ENCODE data around the gene TAB3. TPM values are rescaled to one million over a fixed set of nuclear protein-coding genes. Genes with fewer than 3 reads are reported as not detected.

Gene TAB3
- total and polyA plus RNA-seq, 7 donors, result 6.7 to 31.6 (median 17.4) TPM

DNA sequence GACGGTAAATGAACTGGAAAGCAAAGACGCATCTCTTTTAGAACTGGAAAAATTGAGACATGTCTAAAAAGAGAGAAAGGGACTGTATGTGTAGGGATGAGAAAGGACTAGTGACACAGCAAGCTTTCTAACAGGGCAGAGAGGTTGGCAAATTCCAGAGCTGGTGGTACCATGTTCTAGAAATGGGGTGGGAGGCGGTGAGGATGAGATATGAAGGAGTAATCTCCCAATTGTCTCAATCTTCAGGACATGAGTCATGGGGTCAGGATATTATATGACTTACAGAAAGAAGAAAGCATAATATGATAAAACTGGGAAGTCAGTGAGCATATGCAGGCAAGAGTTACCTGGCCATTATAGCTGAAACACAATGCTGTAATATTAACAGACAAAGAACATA lies 14.2 kb downstream of the TAB3 start:
- H3K4me1 ChIP-seq, result no peaks in the 10 kb centered on the region
- peaks cover 0 to 3% (median 0%) of the 10 kb centered on the region in 4 donors for H3K36me3 ChIP-seq
- TF ChIP-seq POLR2AphosphoS5 (IDR thresholded peaks at IDR 0.05) (no peak), CTCF (IDR thresholded peaks at IDR 0.05) (no peak), POLR2A (IDR thresholded peaks at IDR 0.05) (no peak)
- no peaks in the 10 kb centered on the region for H3K27me3 ChIP-seq
- no peaks in the 10 kb centered on the region for H3K9me3 ChIP-seq
- no peak for DNase-seq
- 95% methylated on average over 3 of the region's 3 CpGs for WGBS, 2 donors
- no peak overlapping the region for H3K4me3 ChIP-seq
- intact Hi-C loops (cut with DNase I), result no loop called here
- no peak overlapping the region for H3K27ac ChIP-seq

DNA sequence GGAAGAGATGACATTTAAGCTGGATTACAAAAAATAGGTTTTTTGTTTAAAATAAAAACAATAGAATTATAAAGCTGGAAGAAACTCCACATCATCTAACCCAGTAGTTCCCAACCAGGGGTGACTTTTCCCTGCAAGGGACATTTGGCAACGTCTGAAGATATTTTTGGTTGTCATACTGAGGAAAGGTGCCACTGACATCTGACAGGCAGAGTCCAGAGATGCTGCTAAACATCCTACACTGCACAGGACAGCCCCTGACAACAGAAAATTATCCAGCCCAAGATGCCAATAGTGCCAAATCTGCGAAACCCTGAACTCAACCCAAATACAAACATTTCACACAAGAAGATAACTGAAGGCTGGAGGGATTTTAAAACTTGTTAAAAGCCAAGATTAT lies 18.5 kb downstream of the TAB3 start:
- 87 to 89% methylated on average over 2 of the region's 2 CpGs for WGBS, 2 donors
- no peak overlapping the region for H3K4me3 ChIP-seq
- TF ChIP-seq POLR2A (IDR thresholded peaks at IDR 0.05) (no peak), CTCF (IDR thresholded peaks at IDR 0.05) (no peak), EP300 (IDR thresholded peaks at IDR 0.05) (no peak), POLR2AphosphoS5 (IDR thresholded peaks at IDR 0.05) (no peak)
- H3K36me3 ChIP-seq, result peaks cover 0 to 14% (median 0%) of the 10 kb centered on the region in 4 donors
- no peaks in the 10 kb centered on the region for H3K9me3 ChIP-seq
- intact Hi-C loops (cut with DNase I), result no loop called here
- H3K4me1 ChIP-seq, result no peaks in the 10 kb centered on the region
- DNase-seq, result no peak
- H3K27me3 ChIP-seq, result no peaks in the 10 kb centered on the region
- H3K27ac ChIP-seq, result no peak overlapping the region

DNA sequence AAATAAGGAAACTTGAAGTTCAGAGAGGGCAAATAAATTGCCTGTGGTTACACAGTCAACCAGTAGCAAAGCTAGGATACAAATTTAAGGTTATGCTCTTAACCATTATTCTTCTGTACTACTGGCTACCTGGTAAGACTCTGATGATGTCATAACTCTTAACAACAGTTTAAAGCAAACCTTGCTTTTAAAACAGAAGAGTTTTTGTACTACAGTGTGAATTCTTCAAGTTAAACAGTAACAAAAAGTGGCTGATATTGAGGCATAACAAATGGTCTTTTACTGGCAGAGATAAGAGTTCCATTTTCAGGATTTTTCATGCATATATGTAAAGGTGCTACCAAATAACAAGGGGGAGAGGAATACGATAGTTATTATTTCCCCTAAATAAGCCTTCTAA lies 23.4 kb downstream of the TAB3 start:
- Histone ChIP-seq H3K9me3 (no peaks in the 10 kb centered on the region), H3K4me3 (no peak overlapping the region), H3K27me3 (no peaks in the 10 kb centered on the region), H3K4me1 (no peaks in the 10 kb centered on the region), H3K27ac (no peak overlapping the region), H3K36me3 (peaks cover 0 to 11% (median 0%) of the 10 kb centered on the region in 4 donors)
- WGBS, 2 donors, result 46 to 74% methylated on average over 1 of the region's 1 CpG
- intact Hi-C loops (cut with DNase I), result no loop called here
- no peak for TF ChIP-seq POLR2A (IDR thresholded peaks at IDR 0.05)
- TF ChIP-seq POLR2AphosphoS5 (IDR thresholded peaks at IDR 0.05), result no peak
- TF ChIP-seq EP300 (IDR thresholded peaks at IDR 0.05), result no peak
- TF ChIP-seq CTCF (IDR thresholded peaks at IDR 0.05), result no peak
- DNase-seq, result no peak

DNA sequence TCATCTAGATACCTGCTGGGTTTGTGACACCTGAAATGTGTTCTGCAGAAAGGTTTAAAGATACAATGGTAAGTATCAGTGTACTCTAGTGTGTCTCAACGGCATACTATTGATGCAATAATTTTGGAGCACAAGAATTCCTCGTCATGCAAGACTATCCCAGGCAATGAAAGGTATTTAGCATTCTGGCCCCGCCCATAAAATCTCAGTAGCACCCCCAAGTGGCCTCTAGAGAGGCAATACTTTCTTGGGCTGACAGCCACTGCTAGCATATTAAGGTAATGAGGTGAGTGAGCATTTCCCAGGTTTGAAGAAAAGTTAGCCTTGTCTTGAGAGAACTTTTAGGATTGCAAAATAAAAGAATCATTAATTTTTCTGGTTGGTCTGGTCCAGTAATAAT lies 24.0 kb downstream of the TAB3 start:
- H3K27me3 ChIP-seq, result no peaks in the 10 kb centered on the region
- H3K36me3 ChIP-seq, result peaks cover 0 to 11% (median 0%) of the 10 kb centered on the region in 4 donors
- H3K27ac ChIP-seq, result peak overlapping the region in 1 of 4 donors; percentile 6
- TF ChIP-seq POLR2AphosphoS5 (IDR thresholded peaks at IDR 0.05) (no peak), POLR2A (IDR thresholded peaks at IDR 0.05) (no peak), EP300 (IDR thresholded peaks at IDR 0.05) (no peak), CTCF (IDR thresholded peaks at IDR 0.05) (no peak)
- no peaks in the 10 kb centered on the region for H3K4me1 ChIP-seq
- WGBS, 2 donors, result 63 to 74% methylated on average over 3 of the region's 3 CpGs
- H3K4me3 ChIP-seq, result no peak overlapping the region
- no peaks in the 10 kb centered on the region for H3K9me3 ChIP-seq
- no peak for DNase-seq
- intact Hi-C loops (cut with DNase I), result no loop called here

DNA sequence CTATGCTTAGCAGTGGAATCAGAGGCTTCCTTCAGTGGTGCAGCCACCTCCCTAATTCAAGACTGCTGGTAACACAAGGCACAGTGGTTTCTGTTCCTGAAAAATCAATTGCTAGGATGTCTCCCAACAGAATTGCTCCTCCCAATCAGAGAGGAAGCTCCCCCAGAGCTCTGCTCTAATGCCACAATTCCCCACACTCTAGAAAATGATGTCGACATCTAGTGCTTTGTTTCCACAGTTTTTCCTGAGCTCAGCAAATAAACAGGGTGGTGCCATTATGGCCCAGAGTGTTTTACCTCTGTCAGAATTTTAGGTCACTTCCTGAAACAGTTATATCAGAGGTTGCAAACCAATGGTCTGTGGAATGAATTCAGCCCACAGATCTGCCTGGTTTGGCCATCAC lies 24.7 kb downstream of the TAB3 start:
- no peak for DNase-seq
- intact Hi-C loops (cut with DNase I), result no loop called here
- WGBS, 2 donors, result 40 to 59% methylated on average over 1 of the region's 1 CpG
- no peak overlapping the region for H3K27ac ChIP-seq
- H3K9me3 ChIP-seq, result no peaks in the 10 kb centered on the region
- no peaks in the 10 kb centered on the region for H3K27me3 ChIP-seq
- no peaks in the 10 kb centered on the region for H3K4me1 ChIP-seq
- no peak for TF ChIP-seq POLR2AphosphoS5 (IDR thresholded peaks at IDR 0.05)
- no peak for TF ChIP-seq POLR2A (IDR thresholded peaks at IDR 0.05)
- TF ChIP-seq EP300 (IDR thresholded peaks at IDR 0.05), result no peak
- no peak for TF ChIP-seq CTCF (IDR thresholded peaks at IDR 0.05)
- H3K36me3 ChIP-seq, result peaks cover 0 to 11% (median 0%) of the 10 kb centered on the region in 4 donors
- no peak overlapping the region for H3K4me3 ChIP-seq
